Left ventricle myocardium inferior (tissue), 1 donor: ENCODE data around the gene RPAP2. TPM values are rescaled to one million over a fixed set of nuclear protein-coding genes. Genes with fewer than 3 reads are reported as not detected.

Experiments used
- DNase-seq: peaks from one replicate; pipeline ENCODE4 v3.0.0-alpha.2; 2020
- H3K27ac ChIP-seq: fragments of 200-600 bp; replicated peaks from 2 replicates; pipeline ENCODE4 v1.8.0; 2021
- H3K27me3 ChIP-seq: fragments of 200-600 bp; 2 replicates; pipeline ENCODE4 v1.8.0; 2021; ENCODE audit warnings: low read depth
- H3K36me3 ChIP-seq: fragments of 200-600 bp; 2 replicates; pipeline ENCODE4 v1.8.0; 2021
- H3K4me1 ChIP-seq: fragments of 200-600 bp; 2 replicates; pipeline ENCODE4 v1.8.0; 2021
- H3K4me3 ChIP-seq: fragments of 200-600 bp; 2 replicates; pipeline ENCODE4 v1.8.0; 2021; ENCODE audit warnings: mild to moderate bottlenecking, moderate library complexity
- H3K9me3 ChIP-seq: fragments of 200-600 bp; replicated peaks from 2 replicates; pipeline ENCODE4 v1.8.0; 2021
- CTCF ChIP-seq: fragments of 200-600 bp; IDR thresholded peaks from 2 replicates; pipeline ENCODE4 v1.8.0; 2021; ENCODE audit warnings: antibody characterized with exemption, mild to moderate bottlenecking, borderline replicate concordance
- intact Hi-C: fragments of 100-400 bp; cut with micrococcal nuclease; formaldehyde crosslinking; loops from one replicate; pipeline ENCODE4 v1.11.0; 2022
- total RNA-seq: library from RNA; stranded (reverse); fragmentation: NEBNext Ultra II Directional; extraction: Animal tissue kit (Norgen Biotek cat#: 25700); gene quantifications from one replicate; pipeline ENCODE4 v1.2.1, GENCODE V29; 2021
- donor health status: DM: no; HTN: yes; CAD: no; lungs with severe emphysema.

RPAP2 gene
- total RNA-seq, 1 donor from 2014 or later = 25.3 TPM

- no peak overlapping the region for H3K27ac ChIP-seq
- H3K9me3 ChIP-seq = no peaks in the 10 kb centered on the region
- intact Hi-C loops = no loop called here
- TF ChIP-seq CTCF = no peak
- no peaks in the 10 kb centered on the region for H3K27me3 ChIP-seq
- no peaks in the 10 kb centered on the region for H3K4me1 ChIP-seq
- H3K36me3 ChIP-seq = peaks cover 41% of the 10 kb centered on the region
- no peak for DNase-seq
- no peak overlapping the region for H3K4me3 ChIP-seq
These were observed 43.5 kb downstream of the RPAP2 start for GRCh38 chr1:92342401-92342800.

- DNase-seq = no peak
- no peak overlapping the region for H3K27ac ChIP-seq
- intact Hi-C loops = no loop called here
- H3K4me1 ChIP-seq = no peaks in the 10 kb centered on the region
- no peak overlapping the region for H3K4me3 ChIP-seq
- H3K36me3 ChIP-seq = peaks cover 42% of the 10 kb centered on the region
- H3K27me3 ChIP-seq = no peaks in the 10 kb centered on the region
- H3K9me3 ChIP-seq = no peaks in the 10 kb centered on the region
- TF ChIP-seq CTCF = no peak
These were observed 44.2 kb downstream of the RPAP2 start for GRCh38 chr1:92343061-92343460.

- no peak for DNase-seq
- Histone ChIP-seq H3K9me3 (peaks cover 2% of the 10 kb centered on the region), H3K27me3 (no peaks in the 10 kb centered on the region), H3K4me1 (no peaks in the 10 kb centered on the region), H3K36me3 (peaks cover 56% of the 10 kb centered on the region), H3K27ac (no peak overlapping the region), H3K4me3 (no peak overlapping the region)
- intact Hi-C loops = no loop called here
- TF ChIP-seq CTCF = no peak
These were observed 48.2 kb downstream of the RPAP2 start for GRCh38 chr1:92346866-92347640.

- Histone ChIP-seq H3K27ac (no peak overlapping the region), H3K9me3 (peaks cover 14% of the 10 kb centered on the region), H3K4me3 (no peak overlapping the region), H3K36me3 (peaks cover 69% of the 10 kb centered on the region), H3K27me3 (no peaks in the 10 kb centered on the region), H3K4me1 (no peaks in the 10 kb centered on the region)
- no peak for DNase-seq
- TF ChIP-seq CTCF = no peak
- intact Hi-C loops = no loop called here
These were observed 54.0 kb downstream of the RPAP2 start for GRCh38 chr1:92352856-92353255.

- TF ChIP-seq CTCF = no peak
- H3K9me3 ChIP-seq = peaks cover 14% of the 10 kb centered on the region
- H3K36me3 ChIP-seq = peaks cover 73% of the 10 kb centered on the region
- H3K4me3 ChIP-seq = no peak overlapping the region
- H3K27me3 ChIP-seq = no peaks in the 10 kb centered on the region
- no peaks in the 10 kb centered on the region for H3K4me1 ChIP-seq
- DNase-seq = no peak
- no peak overlapping the region for H3K27ac ChIP-seq
- intact Hi-C loops = no loop called here
These were observed 55.4 kb downstream of the RPAP2 start for GRCh38 chr1:92354259-92354658.
